Measurements from ENCODE around the gene ZNF346. TPM values are rescaled to one million over a fixed set of nuclear protein-coding genes. Genes with fewer than 3 reads are reported as not detected.
A peak's percentile ranks its signal among the peaks of the same experiment; 100 is the strongest.

Gene ZNF346
- total and polyA plus RNA-seq, 10 of the 15 experiments (the other 5 are each of a cell fraction or from before 2014, with no cell fraction given): 6.5 to 30.2 (median 24.0) TPM

DNA sequence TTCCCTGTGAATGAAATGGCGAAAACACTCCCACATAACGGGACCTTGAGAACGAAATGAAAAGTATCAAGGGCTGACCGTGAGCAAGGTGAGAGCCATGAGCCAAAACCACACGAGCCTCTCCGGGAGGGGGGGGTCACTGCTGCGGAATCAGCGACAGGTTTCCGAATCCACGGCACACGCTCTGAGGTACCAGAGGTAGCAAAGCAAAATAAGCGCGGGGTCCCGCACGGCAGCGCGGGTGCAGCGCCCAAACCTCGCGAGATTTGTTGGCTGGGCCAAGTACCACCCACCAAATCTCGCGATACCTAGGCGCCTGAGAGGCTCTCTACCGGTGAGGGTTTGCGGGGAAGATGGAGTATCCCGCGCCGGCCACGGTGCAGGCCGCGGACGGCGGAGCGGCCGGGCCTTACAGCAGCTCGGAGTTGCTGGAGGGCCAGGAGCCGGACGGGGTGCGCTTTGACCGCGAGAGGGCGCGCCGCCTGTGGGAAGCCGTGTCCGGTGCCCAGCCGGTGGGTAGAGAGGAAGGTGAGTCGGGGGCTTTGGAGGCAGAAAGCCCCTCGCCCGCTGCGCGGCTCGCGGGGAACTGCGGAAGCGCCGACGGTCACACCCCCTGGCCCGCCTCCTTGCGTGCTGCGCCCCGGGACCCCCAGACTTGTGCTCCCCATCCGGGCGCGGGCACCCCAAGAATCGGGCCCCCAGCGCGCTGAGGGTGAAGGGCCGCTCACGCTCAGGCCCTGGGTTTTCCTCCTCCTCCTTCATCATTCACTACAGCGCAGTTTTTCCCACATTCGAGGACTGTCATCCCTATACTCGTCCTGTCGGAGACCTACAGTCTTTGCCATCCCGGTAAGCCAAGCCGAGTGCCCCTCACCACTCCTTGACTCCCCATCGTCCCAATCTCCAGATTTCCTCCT lies at the start of gene ZNF346 (continued):
- no peak for TF ChIP-seq SUPT20H (IDR thresholded peaks at IDR 0.05; ENCODE audit: borderline replicate concordance, control insufficient read depth, low read depth, low read length)
- no peak for TF ChIP-seq NR2C2 (IDR thresholded peaks at IDR 0.05; ENCODE audit: borderline replicate concordance, control insufficient read depth, insufficient read length, low read depth)
- TF ChIP-seq GATAD2B (conservative IDR thresholded peaks at IDR 0.05; ENCODE audit: low read depth): peak; percentile 91
- no peak for TF ChIP-seq EZH2 (IDR thresholded peaks at IDR 0.05; ENCODE audit: borderline replicate concordance, control insufficient read depth, low read depth, low read length)
- TF ChIP-seq NBN (IDR thresholded peaks at IDR 0.05): no peak
- TF ChIP-seq MEF2B (IDR thresholded peaks at IDR 0.05; ENCODE audit: partially characterized antibody, poor library complexity, severe bottlenecking): peak; percentile 51
- TF ChIP-seq NFXL1 (IDR thresholded peaks at IDR 0.05; ENCODE audit: borderline replicate concordance): no peak
- no peak for TF ChIP-seq ZBED1 (IDR thresholded peaks at IDR 0.05; ENCODE audit: borderline replicate concordance)
- TF ChIP-seq IKZF1 (conservative IDR thresholded peaks at IDR 0.05): peak; percentile 69
- TF ChIP-seq CREM (IDR thresholded peaks at IDR 0.05; ENCODE audit: low read depth): 0 out of 2 replicates have a peak, but pooled peaks have one; percentile 8
- no peak for TF ChIP-seq NRF1 (conservative IDR thresholded peaks at IDR 0.05; ENCODE audit: low read depth, low read length)
- TF ChIP-seq TAF1 (IDR thresholded peaks at IDR 0.05; ENCODE audit: borderline replicate concordance, low read depth, low read length): peak; percentile 90
- TF ChIP-seq ZNF384 (IDR thresholded peaks at IDR 0.05; ENCODE audit: borderline replicate concordance, low read depth, low read length): no peak
- 0 out of 4 replicates have a peak, but pooled peaks of 1 of the 2 experiments have one; percentile 38 for TF ChIP-seq IKZF2 (IDR thresholded peaks at IDR 0.05)
- TF ChIP-seq POU2F2 (IDR thresholded peaks at IDR 0.05; ENCODE audit: borderline replicate concordance, low read depth, low read length): peak; percentile 78; the same call in 2 of the 3 replicates
- no peak for TF ChIP-seq ESRRA (IDR thresholded peaks at IDR 0.05; ENCODE audit: low read length)
- TF ChIP-seq KLF5 (IDR thresholded peaks at IDR 0.05; ENCODE audit: partially characterized antibody): peak; percentile 13
- TF ChIP-seq, protein P1, sequence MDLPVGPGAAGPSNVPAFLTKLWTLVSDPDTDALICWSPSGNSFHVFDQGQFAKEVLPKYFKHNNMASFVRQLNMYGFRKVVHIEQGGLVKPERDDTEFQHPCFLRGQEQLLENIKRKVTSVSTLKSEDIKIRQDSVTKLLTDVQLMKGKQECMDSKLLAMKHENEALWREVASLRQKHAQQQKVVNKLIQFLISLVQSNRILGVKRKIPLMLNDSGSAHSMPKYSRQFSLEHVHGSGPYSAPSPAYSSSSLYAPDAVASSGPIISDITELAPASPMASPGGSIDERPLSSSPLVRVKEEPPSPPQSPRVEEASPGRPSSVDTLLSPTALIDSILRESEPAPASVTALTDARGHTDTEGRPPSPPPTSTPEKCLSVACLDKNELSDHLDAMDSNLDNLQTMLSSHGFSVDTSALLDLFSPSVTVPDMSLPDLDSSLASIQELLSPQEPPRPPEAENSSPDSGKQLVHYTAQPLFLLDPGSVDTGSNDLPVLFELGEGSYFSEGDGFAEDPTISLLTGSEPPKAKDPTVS (IDR thresholded peaks at IDR 0.05; ENCODE audit: low read depth, low read length): no peak
- no peak for TF ChIP-seq MTA3 (IDR thresholded peaks at IDR 0.05; ENCODE audit: borderline replicate concordance, low read length)
- TF ChIP-seq MYB (IDR thresholded peaks at IDR 0.05; ENCODE audit: borderline replicate concordance, low read depth, low read length): no peak
- TF ChIP-seq, protein P2, sequence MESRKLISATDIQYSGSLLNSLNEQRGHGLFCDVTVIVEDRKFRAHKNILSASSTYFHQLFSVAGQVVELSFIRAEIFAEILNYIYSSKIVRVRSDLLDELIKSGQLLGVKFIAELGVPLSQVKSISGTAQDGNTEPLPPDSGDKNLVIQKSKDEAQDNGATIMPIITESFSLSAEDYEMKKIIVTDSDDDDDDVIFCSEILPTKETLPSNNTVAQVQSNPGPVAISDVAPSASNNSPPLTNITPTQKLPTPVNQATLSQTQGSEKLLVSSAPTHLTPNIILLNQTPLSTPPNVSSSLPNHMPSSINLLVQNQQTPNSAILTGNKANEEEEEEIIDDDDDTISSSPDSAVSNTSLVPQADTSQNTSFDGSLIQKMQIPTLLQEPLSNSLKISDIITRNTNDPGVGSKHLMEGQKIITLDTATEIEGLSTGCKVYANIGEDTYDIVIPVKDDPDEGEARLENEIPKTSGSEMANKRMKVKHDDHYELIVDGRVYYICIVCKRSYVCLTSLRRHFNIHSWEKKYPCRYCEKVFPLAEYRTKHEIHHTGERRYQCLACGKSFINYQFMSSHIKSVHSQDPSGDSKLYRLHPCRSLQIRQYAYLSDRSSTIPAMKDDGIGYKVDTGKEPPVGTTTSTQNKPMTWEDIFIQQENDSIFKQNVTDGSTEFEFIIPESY (IDR thresholded peaks at IDR 0.05): no peak
- TF ChIP-seq SIN3A (IDR thresholded peaks at IDR 0.05; ENCODE audit: low read depth, low read length): peak; percentile 50; the same call in 1 of the 2 replicates
- TF ChIP-seq, protein P3, sequence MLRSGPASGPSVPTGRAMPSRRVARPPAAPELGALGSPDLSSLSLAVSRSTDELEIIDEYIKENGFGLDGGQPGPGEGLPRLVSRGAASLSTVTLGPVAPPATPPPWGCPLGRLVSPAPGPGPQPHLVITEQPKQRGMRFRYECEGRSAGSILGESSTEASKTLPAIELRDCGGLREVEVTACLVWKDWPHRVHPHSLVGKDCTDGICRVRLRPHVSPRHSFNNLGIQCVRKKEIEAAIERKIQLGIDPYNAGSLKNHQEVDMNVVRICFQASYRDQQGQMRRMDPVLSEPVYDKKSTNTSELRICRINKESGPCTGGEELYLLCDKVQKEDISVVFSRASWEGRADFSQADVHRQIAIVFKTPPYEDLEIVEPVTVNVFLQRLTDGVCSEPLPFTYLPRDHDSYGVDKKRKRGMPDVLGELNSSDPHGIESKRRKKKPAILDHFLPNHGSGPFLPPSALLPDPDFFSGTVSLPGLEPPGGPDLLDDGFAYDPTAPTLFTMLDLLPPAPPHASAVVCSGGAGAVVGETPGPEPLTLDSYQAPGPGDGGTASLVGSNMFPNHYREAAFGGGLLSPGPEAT (IDR thresholded peaks at IDR 0.05; ENCODE audit: low read depth): no peak
- TF ChIP-seq ZNF24 (IDR thresholded peaks at IDR 0.05): no peak
